ENCODE measurements around the gene FOCAD. TPM values are rescaled to one million over a fixed set of nuclear protein-coding genes. Genes with fewer than 3 reads are reported as not detected.
A peak's percentile ranks its signal among the peaks of the same experiment; 100 is the strongest.

Gene FOCAD
- 10 to 100 TPM; 21.5 to 85.7 TPM for total RNA-seq

GRCh38 chr9:20684035-20684874 is at the start of gene FOCAD:
Gene FOCAD (plus strand): TSS chr9:20684259. CDS start chr9:20715354, 31,095 bp downstream.
- peak within 1 kb of the TSS; percentile 30 to 56 for H3K4me3 ChIP-seq
- WGBS, 2 donors, result 0 to 1% methylated on average over 13 to 76 of the region's 78 CpGs

GRCh38 chr9:20634895-20635294 is 49.2 kb upstream of the FOCAD start:
- Histone ChIP-seq H3K36me3 (replicated peaks in 1 of 2; ENCODE audit: insufficient read depth in 1 of 2, low read depth in 2 of 2) (no peaks in the 10 kb centered on the region), H3K4me3 (no peak overlapping the region)
- ATAC-seq, result no peak

More at GRCh38 chr9:20684035-20684874, at the start of gene FOCAD:
- peaks cover 23% of the 10 kb centered on the region for H3K4me1 ChIP-seq
- H3K36me3 ChIP-seq (replicated peaks in 1 of 2; ENCODE audit: insufficient read depth in 1 of 2, low read depth in 2 of 2), result no peaks in the 10 kb centered on the region
- peak in 2 of 7 experiments; percentile 10 to 25 for TF ChIP-seq CTCF (IDR thresholded peaks at IDR 0.05)
- peak; percentile 87 to 98 (median 93) for TF ChIP-seq POLR2A (IDR thresholded peaks at IDR 0.05)
- peak; percentile 97 for ATAC-seq
- DNase-seq, result peak; percentile 95 to 97 (median 96)
- no peaks in the 10 kb centered on the region for H3K27me3 ChIP-seq
- H3K9me3 ChIP-seq, result no peaks in the 10 kb centered on the region
- intact Hi-C loops (cut with DNase I), result no loop called here
- H3K27ac ChIP-seq, result peak within 1 kb of the TSS; percentile 90 to 95 (median 94)

GRCh38 chr9:20636888-20637440 is 47.1 kb upstream of the FOCAD start:
- no peak overlapping the region for H3K4me3 ChIP-seq
- DNase-seq, result no peak
- 84% methylated on average over 3 of the region's 3 CpGs for WGBS, 2 donors

More at GRCh38 chr9:20634895-20635294, 49.2 kb upstream of the FOCAD start:
- Histone ChIP-seq H3K27ac (no peak overlapping the region), H3K9me3 (no peaks in the 10 kb centered on the region), H3K4me1 (peaks cover 5% of the 10 kb centered on the region), H3K27me3 (no peaks in the 10 kb centered on the region)
- intact Hi-C loops (cut with DNase I), result no loop called here
- WGBS, 2 donors, result 73 to 81% methylated on average over 4 of the region's 4 CpGs
- DNase-seq, result no peak
- TF ChIP-seq CTCF (IDR thresholded peaks at IDR 0.05) (no peak), POLR2A (IDR thresholded peaks at IDR 0.05) (no peak)

GRCh38 chr9:20640331-20641187 is 43.5 kb upstream of the FOCAD start:
- no peak for TF ChIP-seq CTCF (IDR thresholded peaks at IDR 0.05)
- ATAC-seq (no peak), DNase-seq (peak; percentile 41 to 76 (median 56))
- Histone ChIP-seq H3K4me1 (no peaks in the 10 kb centered on the region), H3K4me3 (no peak overlapping the region), H3K27me3 (no peaks in the 10 kb centered on the region), H3K36me3 (replicated peaks in 1 of 2; ENCODE audit: insufficient read depth in 1 of 2, low read depth in 2 of 2) (no peaks in the 10 kb centered on the region), H3K9me3 (no peaks in the 10 kb centered on the region), H3K27ac (no peak overlapping the region)
- intact Hi-C loops (cut with DNase I), result no loop called here
- 73 to 74% methylated on average over 7 of the region's 7 CpGs for WGBS, 2 donors

More at GRCh38 chr9:20636888-20637440, 47.1 kb upstream of the FOCAD start:
- H3K9me3 ChIP-seq, result no peaks in the 10 kb centered on the region
- ATAC-seq, result no peak
- H3K27me3 ChIP-seq, result no peaks in the 10 kb centered on the region
- H3K4me1 ChIP-seq, result no peaks in the 10 kb centered on the region
- no peaks in the 10 kb centered on the region for H3K36me3 ChIP-seq (replicated peaks in 1 of 2; ENCODE audit: insufficient read depth in 1 of 2, low read depth in 2 of 2)
- intact Hi-C loops (cut with DNase I), result no loop called here
- TF ChIP-seq POLR2A (IDR thresholded peaks at IDR 0.05), result no peak
- no peak for TF ChIP-seq CTCF (IDR thresholded peaks at IDR 0.05)
- no peak overlapping the region for H3K27ac ChIP-seq

Data from body of pancreas (tissue), 4 donors.